GM20000 (cell line): Measurements from ENCODE around the gene PRMT7.
"Not testable (repeated sequence)": the region's sequence is repeated elsewhere in the genome, so short reads cannot be mapped to it uniquely, and the experiment has no call there.

Experiments
- DNase-seq: peaks from one replicate; pipeline ENCODE4 v3.0.0; 2012; ENCODE audit warnings: low spot score
- CTCF ChIP-seq: IDR thresholded peaks from 2 replicates; pipeline ENCODE4 v1.5.1; 2012; ENCODE audit warnings: mild to moderate bottlenecking, control low read depth; ENCODE audit errors: extremely low read depth, missing control alignments

The PRMT7 gene

DNA sequence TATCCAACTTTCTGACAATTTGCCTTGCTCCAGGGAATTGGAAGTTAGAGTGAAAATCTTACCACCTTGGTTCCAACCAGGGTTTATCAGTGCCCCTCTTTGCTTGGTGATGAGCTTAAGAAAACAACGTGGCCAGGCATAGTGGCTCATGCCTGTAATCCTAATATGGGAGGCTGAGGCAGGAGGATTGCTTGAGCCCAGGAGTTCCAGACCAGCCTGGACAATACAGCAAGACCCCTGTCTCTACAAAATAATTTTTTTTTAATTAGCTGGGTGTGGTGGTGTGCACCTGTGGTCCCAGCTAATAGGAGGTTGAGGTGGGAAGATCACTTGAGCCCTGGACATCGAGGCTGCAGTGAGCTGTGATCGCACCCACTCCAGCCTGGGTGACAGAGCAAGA lies 25.1 kb upstream of the PRMT7 start:
- TF ChIP-seq CTCF: no peak

DNA sequence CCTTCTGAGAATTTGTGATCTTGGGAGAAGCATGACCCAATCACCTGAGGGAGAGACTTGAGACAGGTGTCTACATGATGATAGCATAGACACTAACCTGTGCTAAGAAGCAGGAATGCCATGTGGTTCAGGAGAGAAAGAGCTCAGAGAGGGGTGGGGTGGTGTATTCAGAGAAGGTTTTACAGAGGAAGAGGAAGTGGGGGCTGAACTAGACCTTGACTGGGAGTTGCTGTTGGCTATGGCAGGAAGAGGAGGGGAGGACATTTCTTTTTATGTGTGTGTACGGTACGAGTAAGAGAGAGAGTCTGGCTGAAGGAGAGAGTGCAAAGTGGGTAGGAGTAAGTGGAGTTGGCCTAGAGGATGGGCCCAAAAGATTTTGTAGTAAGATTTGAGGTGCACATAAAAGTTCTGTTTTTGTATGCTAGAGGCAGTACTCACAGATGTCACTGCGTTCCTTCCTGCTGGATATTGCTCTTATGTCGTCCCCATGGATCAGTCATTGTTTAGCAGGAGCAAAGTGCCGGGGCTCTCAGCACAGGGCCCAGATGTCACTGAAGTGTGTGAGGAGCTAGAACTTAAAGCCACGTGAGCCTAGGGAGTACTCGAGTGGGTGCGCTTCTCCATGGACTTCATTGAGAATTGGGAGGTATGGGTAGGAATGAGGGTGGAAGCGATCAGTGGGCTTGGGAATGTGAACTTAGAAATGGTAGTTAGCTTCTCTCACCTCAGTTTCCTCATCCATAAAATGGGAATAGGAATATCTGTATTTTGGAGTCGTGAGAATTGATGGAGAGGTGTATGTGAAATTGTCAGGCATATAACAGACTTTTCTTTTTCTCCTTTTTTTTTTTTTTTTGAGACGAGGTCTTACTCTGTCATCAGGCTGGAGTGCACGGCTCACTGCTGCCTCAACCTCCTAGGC lies 24.4 kb upstream of the PRMT7 start:
- peak; percentile 35 for DNase-seq
- no peak for TF ChIP-seq CTCF

More for the DNA sequence above, 25.1 kb upstream of the PRMT7 start:
- no peak for DNase-seq

DNA sequence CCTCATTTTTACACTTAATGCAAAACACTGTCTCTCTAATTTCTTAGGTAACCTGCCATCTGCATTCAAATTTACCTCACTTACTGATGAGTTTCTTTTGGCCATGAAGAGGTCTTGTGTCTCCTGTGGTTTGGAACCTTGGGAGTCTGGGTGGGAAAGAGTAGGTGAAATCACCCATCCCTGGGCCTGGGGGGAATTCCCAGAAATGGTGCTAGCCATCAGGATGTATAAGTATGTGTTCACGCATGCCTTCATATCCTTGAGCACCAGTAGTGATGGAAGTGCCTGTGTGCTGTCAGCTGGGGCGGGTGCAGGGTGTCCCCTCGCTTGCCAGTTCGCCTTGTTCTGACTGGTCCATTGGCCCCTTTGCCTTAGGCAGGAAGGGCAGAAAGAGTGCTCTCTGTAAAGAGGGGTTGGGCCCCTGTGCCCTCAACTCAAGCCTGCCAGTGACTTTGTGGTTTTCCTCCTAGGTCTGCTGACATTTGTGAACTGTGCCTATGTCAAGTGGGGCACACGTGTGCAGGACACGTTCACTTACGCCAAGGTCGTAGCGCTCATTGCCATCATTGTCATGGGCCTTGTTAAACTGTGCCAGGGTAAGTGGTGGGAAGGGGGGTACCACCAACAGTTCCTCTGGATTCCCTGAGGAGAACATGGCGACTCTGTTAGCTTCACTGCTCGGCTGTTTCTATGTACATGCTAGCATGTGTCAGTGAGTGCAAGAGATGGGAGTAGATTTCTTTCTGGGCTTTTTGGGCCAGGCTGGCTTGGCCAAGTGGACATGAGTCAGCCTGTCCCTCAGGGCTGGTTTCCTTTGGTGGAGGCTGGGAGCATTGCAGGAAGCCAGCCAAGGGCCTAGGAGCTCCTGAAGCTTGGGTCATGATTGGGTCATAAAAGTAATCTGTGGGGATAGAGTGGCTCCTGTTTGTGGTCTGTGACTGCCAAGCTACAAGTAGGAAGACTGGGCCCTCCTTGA lies 23.3 kb upstream of the PRMT7 start:
- no peak for TF ChIP-seq CTCF
- DNase-seq: no peak

DNA sequence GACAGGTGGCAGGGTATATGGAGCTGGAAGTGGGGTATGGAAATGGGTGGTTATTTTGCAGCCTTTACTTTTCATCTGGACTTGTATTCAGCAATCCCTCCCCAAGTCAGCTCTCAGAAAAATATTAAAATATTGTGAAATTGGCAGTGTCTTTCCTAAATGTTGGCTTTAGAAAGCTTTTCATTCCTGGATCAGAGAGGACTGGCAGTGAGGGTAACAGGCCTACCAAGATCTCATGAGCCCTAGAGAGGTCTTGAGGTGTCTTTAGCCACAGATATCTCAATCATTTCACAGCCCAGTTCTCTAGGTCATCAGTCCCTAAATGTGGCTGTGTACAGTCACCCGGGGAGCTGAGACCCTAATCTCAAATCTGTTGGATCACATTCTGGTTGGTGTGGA lies 22.6 kb upstream of the PRMT7 start:
- DNase-seq: no peak
- no peak for TF ChIP-seq CTCF

DNA sequence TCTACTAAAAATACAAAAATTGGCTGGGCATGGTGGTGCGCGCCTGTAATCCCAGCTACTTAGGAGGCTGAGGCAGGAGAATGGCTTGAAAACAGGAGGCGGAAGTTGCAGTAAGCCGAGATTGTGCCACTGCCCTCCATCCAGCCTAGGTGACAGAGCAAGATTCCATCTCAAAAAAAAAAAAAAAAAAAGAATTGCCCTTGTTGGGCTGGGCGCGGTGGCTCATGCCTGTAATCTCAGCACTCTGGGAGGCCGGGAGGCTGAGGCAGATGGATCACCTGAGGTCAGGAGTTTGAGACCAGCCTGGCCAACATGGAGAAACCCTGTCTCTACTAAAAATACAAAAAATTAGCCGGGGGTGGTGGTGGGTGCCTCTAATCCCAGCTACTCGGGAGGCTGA lies 22.0 kb upstream of the PRMT7 start:
- not testable (repeated sequence) for DNase-seq

DNA sequence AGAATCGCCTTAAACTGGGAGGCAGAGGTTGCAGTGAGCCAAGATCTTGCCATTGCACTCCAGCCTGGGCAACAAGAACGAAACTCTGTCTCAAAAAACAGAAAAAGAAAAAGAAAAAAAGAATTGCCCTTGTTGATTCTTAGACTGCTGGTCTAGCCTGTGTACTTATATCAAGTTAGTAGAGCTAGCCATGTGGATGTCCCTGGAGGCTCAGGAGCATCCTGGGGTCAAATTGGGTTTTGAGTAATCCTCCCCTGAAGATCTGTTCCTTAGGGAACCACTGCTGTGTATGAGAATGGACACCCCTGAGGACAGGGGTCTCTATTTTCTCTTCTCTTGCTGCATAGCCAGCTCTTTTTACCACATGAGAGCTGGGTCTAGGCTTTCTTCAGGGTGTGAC lies 21.6 kb upstream of the PRMT7 start:
- no peak for DNase-seq
- no peak for TF ChIP-seq CTCF

DNA sequence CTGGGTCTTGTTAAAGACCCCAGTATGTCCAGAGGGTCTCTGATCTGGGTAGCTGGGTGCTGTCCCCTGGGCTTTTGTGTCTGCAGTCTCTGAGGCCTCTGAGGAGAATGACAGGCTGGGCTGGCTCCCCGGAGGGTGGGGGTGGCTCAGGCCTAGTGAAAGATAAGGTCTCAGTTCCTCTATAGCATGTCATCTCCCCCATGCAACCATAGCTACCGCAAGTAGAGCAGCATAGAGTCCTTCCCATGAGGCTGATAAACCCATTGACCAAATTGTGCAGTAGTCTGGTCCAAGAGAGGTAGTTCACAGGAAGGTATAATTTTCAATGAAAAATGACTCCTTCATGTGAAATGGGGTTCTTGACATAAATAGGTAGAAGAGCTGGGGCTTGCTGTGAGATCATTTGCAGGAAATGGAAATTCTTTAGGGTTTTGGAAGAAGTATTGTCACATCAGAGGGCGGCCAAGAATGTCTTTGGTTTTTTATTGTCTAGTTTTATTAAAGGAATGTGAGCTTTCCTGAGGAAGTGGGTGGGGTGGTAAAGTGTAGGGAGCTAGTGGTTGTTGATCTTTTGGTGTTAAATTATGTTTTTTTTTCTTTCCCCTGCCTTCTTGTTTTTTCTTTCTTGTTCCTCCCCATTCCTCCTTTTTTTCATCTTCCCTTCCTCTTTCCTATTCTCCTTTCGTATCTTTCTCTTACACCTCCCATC lies 21.0 kb upstream of the PRMT7 start:
- TF ChIP-seq CTCF: no peak
- DNase-seq: peak; percentile 85
